Urothelium cell line (cell line): ENCODE data around the gene LRFN2.

Source experiments
- DNase-seq: peaks from one replicate; pipeline ENCODE4 v3.0.0; 2011; ENCODE audit warnings: low spot score, mixed read lengths
- FAIRE-seq: peaks from 2 replicates; lab custom pipeline; 2011; peaks lifted over from hg19 to GRCh38; lab: Jason Lieb, UNC

The LRFN2 gene

GRCh38 chr6:40586369-40587201 lies 579 bp downstream of the LRFN2 start:
- FAIRE-seq (no peak), DNase-seq (no peak)

GRCh38 chr6:40585651-40586269 lies 1.4 kb downstream of the LRFN2 start:
- FAIRE-seq, result no peak

GRCh38 chr6:40585223-40585622 lies 1.9 kb downstream of the LRFN2 start:
- no peak for DNase-seq
- no peak for FAIRE-seq

More at GRCh38 chr6:40585651-40586269, 1.4 kb downstream of the LRFN2 start:
- DNase-seq, result no peak

GRCh38 chr6:40584741-40585140 lies 2.4 kb downstream of the LRFN2 start:
- FAIRE-seq (no peak), DNase-seq (no peak)

GRCh38 chr6:40583709-40584108 lies 3.5 kb downstream of the LRFN2 start:
- DNase-seq (no peak), FAIRE-seq (no peak)

- no peak for FAIRE-seq
- DNase-seq, result no peak
These were observed 4.3 kb downstream of the LRFN2 start for GRCh38 chr6:40582892-40583291.

GRCh38 chr6:40579101-40579500 lies 8.1 kb downstream of the LRFN2 start:
- DNase-seq, result no peak
- no peak for FAIRE-seq

GRCh38 chr6:40577672-40578071 lies 9.5 kb downstream of the LRFN2 start:
- DNase-seq (no peak), FAIRE-seq (no peak)

- DNase-seq (no peak), FAIRE-seq (no peak)
These were observed 13.9 kb downstream of the LRFN2 start for GRCh38 chr6:40573221-40573620.

- DNase-seq, result no peak
- no peak for FAIRE-seq
These were observed 17.8 kb downstream of the LRFN2 start for GRCh38 chr6:40569162-40569910.

- DNase-seq, result no peak
- no peak for FAIRE-seq
These were observed 19.0 kb downstream of the LRFN2 start for GRCh38 chr6:40568062-40568708.

- FAIRE-seq (no peak), DNase-seq (no peak)
These were observed 24.1 kb downstream of the LRFN2 start for GRCh38 chr6:40563111-40563510.

- no peak for DNase-seq
- no peak for FAIRE-seq
These were observed 28.1 kb downstream of the LRFN2 start for GRCh38 chr6:40559056-40559455.

- FAIRE-seq, result no peak
- DNase-seq, result no peak
These were observed 29.1 kb downstream of the LRFN2 start for GRCh38 chr6:40558102-40558501.

GRCh38 chr6:40556881-40557280 lies 30.3 kb downstream of the LRFN2 start:
- no peak for FAIRE-seq
- DNase-seq, result no peak

- no peak for FAIRE-seq
These were observed 31.1 kb downstream of the LRFN2 start for GRCh38 chr6:40556023-40556422.

GRCh38 chr6:40555092-40555491 lies 32.1 kb downstream of the LRFN2 start:
- FAIRE-seq, result no peak
- DNase-seq, result no peak

More at GRCh38 chr6:40556023-40556422, 31.1 kb downstream of the LRFN2 start:
- no peak for DNase-seq

- DNase-seq (no peak), FAIRE-seq (no peak)
These were observed 34.2 kb downstream of the LRFN2 start for GRCh38 chr6:40552941-40553340.

- FAIRE-seq (no peak), DNase-seq (no peak)
These were observed 35.1 kb downstream of the LRFN2 start for GRCh38 chr6:40551966-40552505.

- DNase-seq, result no peak
- no peak for FAIRE-seq
These were observed 36.7 kb downstream of the LRFN2 start for GRCh38 chr6:40550202-40551101.
